Measurements from ENCODE around the gene HIPK2.

The HIPK2 gene

GRCh38 chr7:139721821-139722220 lies 56.0 kb downstream of the HIPK2 start:
- DNase-seq (ENCODE audit: low read depth, low spot score), result no peak
- Histone ChIP-seq H3K9me3 (ENCODE audit: low read depth, low read length) (no peaks in the 10 kb centered on the region), H3K27ac (no peak overlapping the region), H3K9ac (ENCODE audit: insufficient read length) (no peak overlapping the region), H3K4me3 (no peak overlapping the region), H3K36me3 (ENCODE audit: insufficient read depth, low read length) (no peaks in the 10 kb centered on the region)
- TF ChIP-seq EZH2 (IDR thresholded peaks at IDR 0.05), result no peak
- TF ChIP-seq FOXP2 (optimal IDR thresholded peaks at IDR 0.05; ENCODE audit: control extremely low read depth, extremely low read length, insufficient read depth), result no peak
- TF ChIP-seq POLR2AphosphoS5 (IDR thresholded peaks at IDR 0.05; ENCODE audit: borderline replicate concordance, low read depth, low read length), result no peak

- Histone ChIP-seq H3K4me3 (no peak overlapping the region), H3K36me3 (ENCODE audit: insufficient read depth, low read length) (no peaks in the 10 kb centered on the region; the same call in 1 of the 2 replicates), H3K9me3 (ENCODE audit: low read depth, low read length) (no peaks in the 10 kb centered on the region), H3K27ac (no peak overlapping the region), H3K9ac (ENCODE audit: insufficient read length) (no peak overlapping the region)
- DNase-seq (ENCODE audit: low read depth, low spot score), result no peak
- TF ChIP-seq FOXP2 (optimal IDR thresholded peaks at IDR 0.05; ENCODE audit: control extremely low read depth, extremely low read length, insufficient read depth) (no peak), POLR2AphosphoS5 (IDR thresholded peaks at IDR 0.05; ENCODE audit: borderline replicate concordance, low read depth, low read length) (no peak), EZH2 (IDR thresholded peaks at IDR 0.05) (no peak)
Measured at GRCh38 chr7:139721417-139721816, 56.4 kb downstream of the HIPK2 start.

- H3K4me3 ChIP-seq, result no peak overlapping the region
- no peaks in the 10 kb centered on the region; the same call in 1 of the 2 replicates for H3K36me3 ChIP-seq (ENCODE audit: insufficient read depth, low read length)
- DNase-seq (ENCODE audit: low read depth, low spot score), result no peak
- TF ChIP-seq EZH2 (IDR thresholded peaks at IDR 0.05) (no peak), POLR2AphosphoS5 (IDR thresholded peaks at IDR 0.05; ENCODE audit: borderline replicate concordance, low read depth, low read length) (no peak), FOXP2 (optimal IDR thresholded peaks at IDR 0.05; ENCODE audit: control extremely low read depth, extremely low read length, insufficient read depth) (no peak)
- H3K9me3 ChIP-seq (ENCODE audit: low read depth, low read length), result no peaks in the 10 kb centered on the region
- H3K27ac ChIP-seq, result no peak overlapping the region
- H3K9ac ChIP-seq (ENCODE audit: insufficient read length), result no peak overlapping the region
Measured at GRCh38 chr7:139720705-139721231, 57.0 kb downstream of the HIPK2 start.

- no peak for DNase-seq (ENCODE audit: low read depth, low spot score)
- Histone ChIP-seq H3K9me3 (ENCODE audit: low read depth, low read length) (no peaks in the 10 kb centered on the region), H3K36me3 (ENCODE audit: insufficient read depth, low read length) (no peaks in the 10 kb centered on the region; the same call in 1 of the 2 replicates), H3K9ac (ENCODE audit: insufficient read length) (no peak overlapping the region), H3K4me3 (no peak overlapping the region), H3K27ac (no peak overlapping the region)
- no peak for TF ChIP-seq POLR2AphosphoS5 (IDR thresholded peaks at IDR 0.05; ENCODE audit: borderline replicate concordance, low read depth, low read length)
- TF ChIP-seq FOXP2 (optimal IDR thresholded peaks at IDR 0.05; ENCODE audit: control extremely low read depth, extremely low read length, insufficient read depth), result no peak
- TF ChIP-seq EZH2 (IDR thresholded peaks at IDR 0.05), result no peak
Measured at GRCh38 chr7:139720186-139720585, 57.6 kb downstream of the HIPK2 start.

- H3K27ac ChIP-seq, result no peak overlapping the region
- no peaks in the 10 kb centered on the region for H3K9me3 ChIP-seq (ENCODE audit: low read depth, low read length)
- no peak overlapping the region for H3K4me3 ChIP-seq
- H3K36me3 ChIP-seq (ENCODE audit: insufficient read depth, low read length), result no peaks in the 10 kb centered on the region; the same call in 1 of the 2 replicates
- TF ChIP-seq FOXP2 (optimal IDR thresholded peaks at IDR 0.05; ENCODE audit: control extremely low read depth, extremely low read length, insufficient read depth), result no peak
- TF ChIP-seq POLR2AphosphoS5 (IDR thresholded peaks at IDR 0.05; ENCODE audit: borderline replicate concordance, low read depth, low read length), result no peak
- no peak for TF ChIP-seq EZH2 (IDR thresholded peaks at IDR 0.05)
- no peak for DNase-seq (ENCODE audit: low read depth, low spot score)
- no peak overlapping the region for H3K9ac ChIP-seq (ENCODE audit: insufficient read length)
Measured at GRCh38 chr7:139718859-139719258, 58.9 kb downstream of the HIPK2 start.

GRCh38 chr7:139718141-139718540 lies 59.7 kb downstream of the HIPK2 start:
- Histone ChIP-seq H3K9ac (ENCODE audit: insufficient read length) (no peak overlapping the region), H3K9me3 (ENCODE audit: low read depth, low read length) (no peaks in the 10 kb centered on the region), H3K27ac (no peak overlapping the region), H3K36me3 (ENCODE audit: insufficient read depth, low read length) (no peaks in the 10 kb centered on the region; the same call in 1 of the 2 replicates), H3K4me3 (no peak overlapping the region)
- TF ChIP-seq POLR2AphosphoS5 (IDR thresholded peaks at IDR 0.05; ENCODE audit: borderline replicate concordance, low read depth, low read length) (no peak), EZH2 (IDR thresholded peaks at IDR 0.05) (no peak), FOXP2 (optimal IDR thresholded peaks at IDR 0.05; ENCODE audit: control extremely low read depth, extremely low read length, insufficient read depth) (no peak)
- DNase-seq (ENCODE audit: low read depth, low spot score), result no peak

- Histone ChIP-seq H3K4me3 (no peak overlapping the region), H3K36me3 (ENCODE audit: insufficient read depth, low read length) (no peaks in the 10 kb centered on the region; the same call in 1 of the 2 replicates), H3K27ac (no peak overlapping the region), H3K9ac (ENCODE audit: insufficient read length) (no peak overlapping the region), H3K9me3 (ENCODE audit: low read depth, low read length) (no peaks in the 10 kb centered on the region)
- TF ChIP-seq EZH2 (IDR thresholded peaks at IDR 0.05), result no peak
- TF ChIP-seq FOXP2 (optimal IDR thresholded peaks at IDR 0.05; ENCODE audit: control extremely low read depth, extremely low read length, insufficient read depth), result no peak
- TF ChIP-seq POLR2AphosphoS5 (IDR thresholded peaks at IDR 0.05; ENCODE audit: borderline replicate concordance, low read depth, low read length), result no peak
- no peak for DNase-seq (ENCODE audit: low read depth, low spot score)
Measured at GRCh38 chr7:139716156-139716942, 61.4 kb downstream of the HIPK2 start.

- Histone ChIP-seq H3K4me3 (no peak overlapping the region), H3K36me3 (ENCODE audit: insufficient read depth, low read length) (no peaks in the 10 kb centered on the region; the same call in 1 of the 2 replicates), H3K9me3 (ENCODE audit: low read depth, low read length) (no peaks in the 10 kb centered on the region), H3K27ac (no peak overlapping the region), H3K9ac (ENCODE audit: insufficient read length) (no peak overlapping the region)
- no peak for TF ChIP-seq FOXP2 (optimal IDR thresholded peaks at IDR 0.05; ENCODE audit: control extremely low read depth, extremely low read length, insufficient read depth)
- no peak for TF ChIP-seq POLR2AphosphoS5 (IDR thresholded peaks at IDR 0.05; ENCODE audit: borderline replicate concordance, low read depth, low read length)
- TF ChIP-seq EZH2 (IDR thresholded peaks at IDR 0.05), result no peak
- DNase-seq (ENCODE audit: low read depth, low spot score), result no peak
Measured at GRCh38 chr7:139715194-139715815, 62.5 kb downstream of the HIPK2 start.
